ENCODE measurements around the gene ERG.

The ERG gene

DNA sequence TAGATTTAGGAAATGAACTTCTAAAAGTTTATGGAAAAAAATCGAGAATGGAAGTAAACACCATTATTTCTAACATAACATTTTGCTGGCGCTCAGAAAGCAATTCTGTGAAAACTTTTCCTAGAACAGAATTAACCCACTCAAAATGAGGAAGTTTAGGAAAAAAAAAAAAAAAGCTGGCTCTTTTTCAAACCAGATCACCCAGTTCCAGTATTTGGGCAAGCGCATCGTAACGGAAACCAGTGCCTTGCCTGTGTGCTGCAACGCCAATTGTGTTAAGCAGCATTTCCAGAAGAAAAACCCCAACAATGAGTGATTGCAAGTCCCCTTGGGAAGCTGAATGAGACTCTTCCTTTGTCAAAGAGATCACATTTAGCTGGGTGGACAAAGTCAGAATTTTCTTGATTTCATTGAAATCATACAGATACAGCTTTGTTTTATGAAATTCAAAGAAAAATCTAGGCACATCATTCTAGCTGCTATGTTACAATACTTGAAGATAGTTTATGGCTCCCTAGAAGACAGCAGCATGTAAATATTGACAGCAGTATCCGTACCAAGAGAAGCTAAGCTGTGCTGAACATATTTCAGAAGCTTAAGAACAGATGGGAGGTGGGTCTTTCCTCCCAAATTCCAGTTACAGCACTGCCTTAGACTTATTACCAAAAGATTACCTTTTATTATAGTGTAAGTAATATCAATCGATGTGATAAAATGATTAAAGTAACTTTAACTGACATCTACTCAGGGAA is 113.4 kb downstream of the ERG start:
- no peak overlapping the region for H3K4me3 ChIP-seq (ENCODE audit: low read depth, low read length)
- no peaks in the 10 kb centered on the region for H3K4me1 ChIP-seq (ENCODE audit: control insufficient read depth, insufficient read depth, low read length, unreplicated experiment)
- H3K36me3 ChIP-seq (ENCODE audit: insufficient read depth, low read length) = no peaks in the 10 kb centered on the region
- H3K27ac ChIP-seq (ENCODE audit: low read depth, low read length) = no peak overlapping the region
- H2AFZ ChIP-seq (ENCODE audit: low read length, unreplicated experiment) = no peak overlapping the region
- H3K79me2 ChIP-seq (ENCODE audit: control insufficient read depth, insufficient read depth, low read length, unreplicated experiment) = no peaks in the 10 kb centered on the region
- H3K27me3 ChIP-seq (ENCODE audit: insufficient read depth, low read length) = peaks cover 18% of the 10 kb centered on the region; the same call in 1 of the 2 replicates

- Histone ChIP-seq H3K4me3 (ENCODE audit: low read depth, low read length) (no peak overlapping the region), H3K36me3 (ENCODE audit: insufficient read depth, low read length) (no peaks in the 10 kb centered on the region), H3K79me2 (ENCODE audit: control insufficient read depth, insufficient read depth, low read length, unreplicated experiment) (no peaks in the 10 kb centered on the region), H3K27ac (ENCODE audit: low read depth, low read length) (no peak overlapping the region), H3K4me1 (ENCODE audit: control insufficient read depth, insufficient read depth, low read length, unreplicated experiment) (no peaks in the 10 kb centered on the region), H3K27me3 (ENCODE audit: insufficient read depth, low read length) (peaks cover 18% of the 10 kb centered on the region; the same call in 1 of the 2 replicates), H2AFZ (ENCODE audit: low read length, unreplicated experiment) (no peak overlapping the region)
These were observed 114.1 kb downstream of the ERG start for GRCh38 chr21:38384238-38384560.

- no peaks in the 10 kb centered on the region for H3K4me1 ChIP-seq (ENCODE audit: control insufficient read depth, insufficient read depth, low read length, unreplicated experiment)
- peaks cover 18% of the 10 kb centered on the region; the same call in 1 of the 2 replicates for H3K27me3 ChIP-seq (ENCODE audit: insufficient read depth, low read length)
- H3K27ac ChIP-seq (ENCODE audit: low read depth, low read length) = no peak overlapping the region
- H3K79me2 ChIP-seq (ENCODE audit: control insufficient read depth, insufficient read depth, low read length, unreplicated experiment) = no peaks in the 10 kb centered on the region
- no peaks in the 10 kb centered on the region for H3K36me3 ChIP-seq (ENCODE audit: insufficient read depth, low read length)
- no peak overlapping the region for H2AFZ ChIP-seq (ENCODE audit: low read length, unreplicated experiment)
- H3K4me3 ChIP-seq (ENCODE audit: low read depth, low read length) = no peak overlapping the region
These were observed 114.7 kb downstream of the ERG start for GRCh38 chr21:38383411-38384237.

DNA sequence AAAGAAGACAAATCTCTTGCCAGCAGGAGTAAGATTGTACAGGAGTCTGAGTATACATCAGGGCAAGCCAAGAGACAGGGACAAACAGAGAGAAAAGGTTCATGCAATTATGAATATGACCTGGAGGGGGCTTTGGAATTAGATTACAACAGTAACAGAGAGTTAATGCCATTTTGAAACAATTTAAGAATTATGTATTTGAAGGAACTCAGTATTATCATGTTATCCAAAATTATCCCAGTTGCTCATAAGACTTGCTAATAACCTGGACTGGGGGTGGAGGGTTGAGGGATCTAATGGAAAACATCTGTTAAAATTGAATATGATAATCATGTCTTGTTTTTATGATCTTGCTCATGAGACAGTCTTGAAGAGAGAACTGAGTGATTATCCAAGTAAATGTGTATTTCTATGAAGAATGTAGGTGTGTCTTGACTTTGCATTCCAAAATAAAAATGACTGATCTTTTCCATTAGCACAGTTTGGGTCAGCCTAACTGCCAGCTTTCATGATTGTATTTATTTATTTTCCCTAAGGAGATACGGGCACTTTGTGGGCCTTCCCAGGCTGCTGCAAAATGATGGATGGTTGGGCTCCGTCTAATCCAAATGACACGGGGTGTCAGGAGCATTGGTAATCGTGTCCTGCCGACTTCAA is 117.7 kb downstream of the ERG start:
- Histone ChIP-seq H3K27me3 (ENCODE audit: insufficient read depth, low read length) (peaks cover 12% of the 10 kb centered on the region; the same call in 1 of the 2 replicates), H3K4me1 (ENCODE audit: control insufficient read depth, insufficient read depth, low read length, unreplicated experiment) (no peaks in the 10 kb centered on the region), H3K36me3 (ENCODE audit: insufficient read depth, low read length) (no peaks in the 10 kb centered on the region), H3K27ac (ENCODE audit: low read depth, low read length) (no peak overlapping the region), H2AFZ (ENCODE audit: low read length, unreplicated experiment) (no peak overlapping the region), H3K79me2 (ENCODE audit: control insufficient read depth, insufficient read depth, low read length, unreplicated experiment) (no peaks in the 10 kb centered on the region), H3K4me3 (ENCODE audit: low read depth, low read length) (no peak overlapping the region)

DNA sequence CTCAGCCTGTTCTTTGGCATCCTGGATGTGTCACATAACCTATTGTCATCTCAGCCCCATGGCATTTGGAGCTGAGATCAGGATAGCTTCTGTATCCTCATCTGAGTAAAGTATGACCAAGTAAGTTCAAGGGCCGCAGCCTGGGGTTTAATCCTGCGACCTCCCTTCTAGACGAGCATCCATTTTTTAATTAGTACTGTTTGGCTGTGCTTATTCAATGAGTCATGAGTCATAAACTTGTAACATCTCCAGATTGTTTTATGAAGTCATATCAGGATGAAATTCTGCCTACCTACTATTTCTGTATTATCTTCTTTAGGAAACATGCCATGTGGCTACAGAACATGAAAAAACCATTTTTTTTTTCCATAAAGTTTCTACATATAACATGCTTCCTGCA is 119.1 kb downstream of the ERG start:
- Histone ChIP-seq H3K36me3 (ENCODE audit: insufficient read depth, low read length) (no peaks in the 10 kb centered on the region), H3K4me1 (ENCODE audit: control insufficient read depth, insufficient read depth, low read length, unreplicated experiment) (no peaks in the 10 kb centered on the region), H3K27me3 (ENCODE audit: insufficient read depth, low read length) (peaks cover 4% of the 10 kb centered on the region; the same call in 1 of the 2 replicates), H2AFZ (ENCODE audit: low read length, unreplicated experiment) (no peak overlapping the region), H3K4me3 (ENCODE audit: low read depth, low read length) (no peak overlapping the region), H3K79me2 (ENCODE audit: control insufficient read depth, insufficient read depth, low read length, unreplicated experiment) (no peaks in the 10 kb centered on the region), H3K27ac (ENCODE audit: low read depth, low read length) (no peak overlapping the region)

GRCh38 chr21:38377165-38378088 is 120.8 kb downstream of the ERG start:
- Histone ChIP-seq H3K36me3 (ENCODE audit: insufficient read depth, low read length) (no peaks in the 10 kb centered on the region), H3K4me3 (ENCODE audit: low read depth, low read length) (no peak overlapping the region), H3K79me2 (ENCODE audit: control insufficient read depth, insufficient read depth, low read length, unreplicated experiment) (no peaks in the 10 kb centered on the region), H3K27me3 (ENCODE audit: insufficient read depth, low read length) (no peaks in the 10 kb centered on the region), H3K4me1 (ENCODE audit: control insufficient read depth, insufficient read depth, low read length, unreplicated experiment) (no peaks in the 10 kb centered on the region), H2AFZ (ENCODE audit: low read length, unreplicated experiment) (no peak overlapping the region), H3K27ac (ENCODE audit: low read depth, low read length) (no peak overlapping the region)

- no peak overlapping the region for H3K27ac ChIP-seq (ENCODE audit: low read depth, low read length)
- no peaks in the 10 kb centered on the region for H3K79me2 ChIP-seq (ENCODE audit: control insufficient read depth, insufficient read depth, low read length, unreplicated experiment)
- no peaks in the 10 kb centered on the region for H3K27me3 ChIP-seq (ENCODE audit: insufficient read depth, low read length)
- H3K4me1 ChIP-seq (ENCODE audit: control insufficient read depth, insufficient read depth, low read length, unreplicated experiment) = no peaks in the 10 kb centered on the region
- no peak overlapping the region for H2AFZ ChIP-seq (ENCODE audit: low read length, unreplicated experiment)
- no peak overlapping the region for H3K4me3 ChIP-seq (ENCODE audit: low read depth, low read length)
- H3K36me3 ChIP-seq (ENCODE audit: insufficient read depth, low read length) = no peaks in the 10 kb centered on the region
These were observed 121.6 kb downstream of the ERG start for GRCh38 chr21:38376693-38377092.

DNA sequence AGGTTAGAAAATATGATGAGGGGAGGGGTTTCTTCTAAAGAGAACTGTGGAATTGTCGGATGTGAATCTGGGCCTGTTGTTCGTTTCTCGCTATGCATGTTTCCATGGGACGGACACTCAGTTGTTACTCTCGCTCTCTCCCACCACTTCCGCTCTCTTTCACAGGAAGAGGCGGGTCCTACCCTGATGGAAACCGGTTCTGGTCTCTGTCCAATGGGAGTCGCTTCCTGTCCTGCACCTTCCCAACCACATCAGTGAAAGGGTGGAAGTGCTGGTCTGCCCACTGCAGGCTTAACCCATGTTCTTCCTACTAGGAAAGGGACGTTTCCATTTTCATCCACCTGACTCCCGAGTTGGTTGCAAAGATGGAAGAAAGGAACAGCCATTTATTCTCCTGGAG is 122.0 kb downstream of the ERG start:
- H2AFZ ChIP-seq (ENCODE audit: low read length, unreplicated experiment) = no peak overlapping the region
- H3K79me2 ChIP-seq (ENCODE audit: control insufficient read depth, insufficient read depth, low read length, unreplicated experiment) = no peaks in the 10 kb centered on the region
- no peaks in the 10 kb centered on the region for H3K4me1 ChIP-seq (ENCODE audit: control insufficient read depth, insufficient read depth, low read length, unreplicated experiment)

DNA sequence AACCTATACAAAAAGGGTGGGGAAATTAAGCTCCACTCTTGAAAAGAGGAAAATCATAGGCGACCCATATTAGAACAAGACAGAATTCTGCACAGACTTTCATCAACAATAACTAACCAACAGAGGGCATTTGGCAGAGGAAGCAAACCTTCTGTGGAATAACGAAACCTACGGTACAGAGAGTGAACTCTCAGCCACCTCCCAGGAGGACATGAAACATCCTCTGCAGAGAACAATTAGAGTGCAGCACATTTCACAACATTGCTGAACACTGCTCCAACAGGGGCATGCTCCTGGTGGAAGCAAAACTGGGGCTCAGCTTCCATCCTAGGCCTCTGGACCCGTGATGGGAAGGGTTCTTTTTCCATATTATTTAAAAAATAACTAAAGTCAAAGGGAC is 130.6 kb downstream of the ERG start:
- Histone ChIP-seq H3K4me1 (ENCODE audit: control insufficient read depth, insufficient read depth, low read length, unreplicated experiment) (no peaks in the 10 kb centered on the region), H3K27me3 (ENCODE audit: insufficient read depth, low read length) (no peaks in the 10 kb centered on the region), H3K4me3 (ENCODE audit: low read depth, low read length) (no peak overlapping the region), H3K36me3 (ENCODE audit: insufficient read depth, low read length) (no peaks in the 10 kb centered on the region), H2AFZ (ENCODE audit: low read length, unreplicated experiment) (no peak overlapping the region), H3K79me2 (ENCODE audit: control insufficient read depth, insufficient read depth, low read length, unreplicated experiment) (no peaks in the 10 kb centered on the region), H3K27ac (ENCODE audit: low read depth, low read length) (no peak overlapping the region)

More for the DNA sequence above, 122.0 kb downstream of the ERG start:
- H3K36me3 ChIP-seq (ENCODE audit: insufficient read depth, low read length) = no peaks in the 10 kb centered on the region
- H3K27me3 ChIP-seq (ENCODE audit: insufficient read depth, low read length) = no peaks in the 10 kb centered on the region
- no peak overlapping the region for H3K4me3 ChIP-seq (ENCODE audit: low read depth, low read length)
- H3K27ac ChIP-seq (ENCODE audit: low read depth, low read length) = no peak overlapping the region

- Histone ChIP-seq H3K4me1 (ENCODE audit: control insufficient read depth, insufficient read depth, low read length, unreplicated experiment) (no peaks in the 10 kb centered on the region), H3K27ac (ENCODE audit: low read depth, low read length) (no peak overlapping the region)
These were observed 132.8 kb downstream of the ERG start for GRCh38 chr21:38365521-38365920.

More at GRCh38 chr21:38365521-38365920, 132.8 kb downstream of the ERG start:
- Histone ChIP-seq H3K27me3 (ENCODE audit: insufficient read depth, low read length) (no peaks in the 10 kb centered on the region), H3K79me2 (ENCODE audit: control insufficient read depth, insufficient read depth, low read length, unreplicated experiment) (no peaks in the 10 kb centered on the region), H3K4me3 (ENCODE audit: low read depth, low read length) (no peak overlapping the region), H2AFZ (ENCODE audit: low read length, unreplicated experiment) (no peak overlapping the region), H3K36me3 (ENCODE audit: insufficient read depth, low read length) (no peaks in the 10 kb centered on the region)

All from ACC112 (cell line).